GM23338 (cell line): ENCODE data around the gene DHX34.

Experiments
- CREB1 ChIP-seq: fragments of 250-450 bp; sonication (Bioruptor Pico); IDR thresholded peaks from 2 replicates; pipeline ENCODE4 v1.5.0; 2020; ENCODE audit warnings: low read depth, mild to moderate bottlenecking, moderate library complexity
- CTCF ChIP-seq, 2 experiments: fragments of 200-600 bp in 1 of 2; sonication (generic) in 1 of 2; conservative IDR thresholded peaks; 2 replicates each; pipeline versions ENCODE4 v1.5.1 to v1.6.1; 2016 to 2017; ENCODE audit warnings: antibody characterized with exemption in 2 of 2, low read depth in 2 of 2, mild to moderate bottlenecking in 2 of 2, moderate library complexity in 1 of 2
- ETS1 ChIP-seq: IDR thresholded peaks from 2 replicates; pipeline ENCODE4 v1.6.1; 2016; ENCODE audit warnings: antibody characterized with exemption
- EZH2 ChIP-seq: fragments of 200-600 bp; sonication (generic); IDR thresholded peaks from one replicate; pipeline ENCODE4 v1.8.0; 2017; ENCODE audit warnings: antibody characterized with exemption, mild to moderate bottlenecking, low read depth; ENCODE audit not compliant: unreplicated experiment
- EZH2phosphoT487 ChIP-seq: fragments of 200-600 bp; sonication (generic); IDR thresholded peaks from one replicate; pipeline ENCODE4 v1.8.1; 2018; ENCODE audit warnings: antibody characterized with exemption; ENCODE audit not compliant: unreplicated experiment
- JUNB ChIP-seq: IDR thresholded peaks from one replicate; pipeline ENCODE4 v1.6.1; 2016; ENCODE audit warnings: antibody characterized with exemption; ENCODE audit not compliant: unreplicated experiment
- NANOG ChIP-seq: IDR thresholded peaks from 2 replicates; pipeline ENCODE4 v1.6.1; 2016; ENCODE audit warnings: antibody characterized with exemption, borderline replicate concordance
- POLR2AphosphoS5 ChIP-seq: IDR thresholded peaks from 2 replicates; pipeline ENCODE4 v1.6.1; 2016; ENCODE audit warnings: antibody characterized with exemption, low read depth
- REST ChIP-seq: IDR thresholded peaks from one replicate; pipeline ENCODE4 v1.6.1; 2018; ENCODE audit warnings: antibody characterized with exemption; ENCODE audit not compliant: unreplicated experiment
- STAT1 ChIP-seq: IDR thresholded peaks from one replicate; pipeline ENCODE4 v1.6.1; 2016; ENCODE audit warnings: antibody characterized with exemption; ENCODE audit not compliant: unreplicated experiment
- ZNF331 ChIP-seq: fragments of 250-450 bp; sonication (Bioruptor Pico); IDR thresholded peaks from 2 replicates; pipeline ENCODE4 v1.5.0; 2020; ENCODE audit warnings: low read depth, mild to moderate bottlenecking, moderate library complexity
- ZNF462 ChIP-seq: fragments of 250-450 bp; sonication (Bioruptor Pico); IDR thresholded peaks from 2 replicates; pipeline ENCODE4 v1.5.0; 2020; ENCODE audit warnings: mild to moderate bottlenecking, moderate library complexity

GRCh38 chr19:47391510-47392223, 42.6 kb downstream of the DHX34 start:
- TF ChIP-seq CTCF (conservative IDR thresholded peaks at IDR 0.05; ENCODE audit: low read depth in 2 of 2) = peak; percentile 84 to 96
- TF ChIP-seq POLR2AphosphoS5 = no peak
- no peak for TF ChIP-seq STAT1
- no peak for TF ChIP-seq EZH2phosphoT487
- TF ChIP-seq REST = no peak
- TF ChIP-seq EZH2 = no peak
- peak; percentile 39; the same call in 1 of the 2 replicates for TF ChIP-seq ETS1
- no peak for TF ChIP-seq JUNB
- peak; percentile 27; the same call in 1 of the 2 replicates for TF ChIP-seq NANOG
- peak; percentile 54; the same call in 1 of the 2 replicates for TF ChIP-seq CREB1 (CRISPR knock-in tag)
- no peak; the same call in 1 of the 2 replicates for TF ChIP-seq ZNF462
- TF ChIP-seq ZNF331 (CRISPR knock-in tag) = no peak
